ENCODE data around the gene SLAMF1.

SLAMF1 gene

DNA sequence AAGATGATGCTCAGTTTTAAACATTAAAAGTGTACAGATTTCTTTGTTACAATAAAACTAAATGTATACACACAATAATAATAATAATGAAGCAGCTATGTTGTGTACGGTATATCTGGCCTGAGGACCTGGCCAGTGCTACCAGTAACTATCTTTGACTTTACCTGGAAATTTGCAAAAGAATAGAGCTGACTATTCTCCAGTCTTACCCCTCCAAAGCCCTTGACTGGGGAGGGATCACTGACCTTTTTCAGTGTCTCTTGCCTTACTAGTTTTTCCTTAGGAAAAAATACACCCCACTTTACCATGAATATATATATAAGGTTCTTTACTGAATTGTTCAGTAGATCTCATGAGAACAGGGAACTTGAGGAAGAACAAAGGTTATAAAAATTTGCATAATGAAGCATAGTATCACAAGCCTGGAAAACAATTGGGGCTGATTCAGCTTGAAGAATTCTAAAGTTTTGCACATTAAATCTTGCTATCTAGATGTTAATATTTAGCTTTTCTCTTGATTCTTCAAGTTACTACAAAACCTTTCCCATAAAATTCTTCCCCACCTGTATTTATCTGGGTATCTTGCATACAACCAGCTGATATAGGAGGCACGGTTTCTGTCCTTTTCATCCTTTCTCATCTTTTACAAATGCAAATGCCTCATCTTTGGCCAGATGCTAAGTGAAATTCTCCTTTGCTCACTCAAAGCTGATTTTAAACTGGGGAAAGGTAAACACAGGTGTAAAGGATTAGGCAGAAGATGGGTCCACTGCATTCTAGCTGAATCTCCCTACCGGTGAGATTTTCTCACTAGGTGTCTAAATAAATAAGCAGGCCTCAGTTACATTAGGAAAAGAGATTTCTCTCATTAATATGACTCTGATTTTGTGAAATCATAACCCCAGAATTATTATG lies 25.0 kb upstream of the SLAMF1 start:
- Histone ChIP-seq H3K36me3 (ENCODE audit: low read length) (peaks cover 11% of the 10 kb centered on the region), H3K9me2 (replicated peaks; ENCODE audit: insufficient read depth, low read length) (no peaks in the 10 kb centered on the region), H3K4me3 (ENCODE audit: insufficient read depth, low read length, poor library complexity, severe bottlenecking) (no peak overlapping the region), H3K9me3 (ENCODE audit: insufficient read depth, low read length) (no peaks in the 10 kb centered on the region), H2AFZ (ENCODE audit: low read depth, low read length, severe bottlenecking) (no peak overlapping the region), H3K79me2 (ENCODE audit: insufficient read depth, low read length) (no peaks in the 10 kb centered on the region), H3K9ac (ENCODE audit: low read length) (peak overlapping the region; percentile 47), H3F3A (ENCODE audit: insufficient read depth) (peaks cover 59% of the 10 kb centered on the region), H4K20me1 (ENCODE audit: low read depth, low read length) (no peaks in the 10 kb centered on the region), H3K27me3 (ENCODE audit: low read length) (no peaks in the 10 kb centered on the region), H3K27ac (ENCODE audit: low read depth, low read length) (peak overlapping the region; percentile 95), H3K4me2 (ENCODE audit: low read depth, low read length, poor library complexity, severe bottlenecking) (peak overlapping the region; percentile 63)
- no peak for TF ChIP-seq EZH2phosphoT487 (conservative IDR thresholded peaks at IDR 0.05; ENCODE audit: low read length)
- TF ChIP-seq, protein P1, sequence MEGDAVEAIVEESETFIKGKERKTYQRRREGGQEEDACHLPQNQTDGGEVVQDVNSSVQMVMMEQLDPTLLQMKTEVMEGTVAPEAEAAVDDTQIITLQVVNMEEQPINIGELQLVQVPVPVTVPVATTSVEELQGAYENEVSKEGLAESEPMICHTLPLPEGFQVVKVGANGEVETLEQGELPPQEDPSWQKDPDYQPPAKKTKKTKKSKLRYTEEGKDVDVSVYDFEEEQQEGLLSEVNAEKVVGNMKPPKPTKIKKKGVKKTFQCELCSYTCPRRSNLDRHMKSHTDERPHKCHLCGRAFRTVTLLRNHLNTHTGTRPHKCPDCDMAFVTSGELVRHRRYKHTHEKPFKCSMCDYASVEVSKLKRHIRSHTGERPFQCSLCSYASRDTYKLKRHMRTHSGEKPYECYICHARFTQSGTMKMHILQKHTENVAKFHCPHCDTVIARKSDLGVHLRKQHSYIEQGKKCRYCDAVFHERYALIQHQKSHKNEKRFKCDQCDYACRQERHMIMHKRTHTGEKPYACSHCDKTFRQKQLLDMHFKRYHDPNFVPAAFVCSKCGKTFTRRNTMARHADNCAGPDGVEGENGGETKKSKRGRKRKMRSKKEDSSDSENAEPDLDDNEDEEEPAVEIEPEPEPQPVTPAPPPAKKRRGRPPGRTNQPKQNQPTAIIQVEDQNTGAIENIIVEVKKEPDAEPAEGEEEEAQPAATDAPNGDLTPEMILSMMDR (IDR thresholded peaks at IDR 0.05; ENCODE audit: insufficient read depth, low read length, poor library complexity, severe bottlenecking), result no peak

DNA sequence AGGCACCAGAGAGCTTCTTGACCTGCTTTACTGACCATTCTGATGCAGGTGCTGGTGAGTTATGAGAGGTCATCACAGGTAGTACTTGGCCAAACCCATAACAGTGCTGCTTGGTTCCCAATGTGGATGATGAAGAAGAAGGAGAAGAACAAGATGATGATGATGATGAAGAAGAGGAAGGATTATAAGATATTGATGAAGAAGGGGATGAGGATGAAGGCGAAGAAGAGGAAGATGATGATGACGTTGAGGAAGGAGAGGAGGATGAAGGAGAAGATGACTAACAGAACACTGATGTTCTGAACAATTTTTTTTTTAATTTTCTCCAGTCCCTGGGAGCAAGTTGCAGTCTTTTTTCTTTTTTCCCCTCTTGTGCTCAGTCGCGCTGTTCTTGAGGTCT lies 23.9 kb upstream of the SLAMF1 start:
- H3K9ac ChIP-seq (ENCODE audit: low read length), result no peak overlapping the region
- TF ChIP-seq EZH2phosphoT487 (conservative IDR thresholded peaks at IDR 0.05; ENCODE audit: low read length), result no peak
- TF ChIP-seq, protein P1 (IDR thresholded peaks at IDR 0.05; ENCODE audit: insufficient read depth, low read length, poor library complexity, severe bottlenecking), result no peak
- H3K27me3 ChIP-seq (ENCODE audit: low read length), result no peaks in the 10 kb centered on the region
- H3K9me3 ChIP-seq (ENCODE audit: insufficient read depth, low read length), result no peaks in the 10 kb centered on the region
- peaks cover 11% of the 10 kb centered on the region for H3K36me3 ChIP-seq (ENCODE audit: low read length)
- no peak overlapping the region for H2AFZ ChIP-seq (ENCODE audit: low read depth, low read length, severe bottlenecking)
- H3F3A ChIP-seq (ENCODE audit: insufficient read depth), result peaks cover 52% of the 10 kb centered on the region
- no peaks in the 10 kb centered on the region for H3K79me2 ChIP-seq (ENCODE audit: insufficient read depth, low read length)
- no peaks in the 10 kb centered on the region for H3K9me2 ChIP-seq (replicated peaks; ENCODE audit: insufficient read depth, low read length)
- no peak overlapping the region for H3K4me2 ChIP-seq (ENCODE audit: low read depth, low read length, poor library complexity, severe bottlenecking)
- H3K27ac ChIP-seq (ENCODE audit: low read depth, low read length), result no peak overlapping the region
- no peak overlapping the region for H3K4me3 ChIP-seq (ENCODE audit: insufficient read depth, low read length, poor library complexity, severe bottlenecking)
- H4K20me1 ChIP-seq (ENCODE audit: low read depth, low read length), result no peaks in the 10 kb centered on the region

DNA sequence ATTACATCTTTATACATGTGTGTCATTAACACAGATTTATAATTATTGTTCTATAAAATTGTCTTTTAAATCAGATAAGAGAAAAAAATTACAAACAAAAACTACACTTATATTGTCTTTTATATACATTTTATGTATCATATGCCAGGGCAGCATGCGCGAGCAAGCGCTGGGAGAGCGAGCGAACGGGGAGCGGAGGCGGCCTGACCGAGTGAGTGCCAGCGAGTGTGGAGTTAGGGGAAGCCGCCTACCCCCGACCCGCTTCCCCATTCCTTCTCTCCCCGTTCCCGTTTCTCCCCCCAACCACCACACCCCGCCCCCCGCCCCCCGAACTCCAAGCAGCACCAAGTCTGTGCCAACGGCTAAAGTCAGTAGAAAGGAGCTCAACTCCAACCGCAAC lies 23.0 kb upstream of the SLAMF1 start:
- TF ChIP-seq, protein P1 (IDR thresholded peaks at IDR 0.05; ENCODE audit: insufficient read depth, low read length, poor library complexity, severe bottlenecking), result no peak
- no peak for TF ChIP-seq EZH2phosphoT487 (conservative IDR thresholded peaks at IDR 0.05; ENCODE audit: low read length)
- Histone ChIP-seq H3K4me2 (ENCODE audit: low read depth, low read length, poor library complexity, severe bottlenecking) (no peak overlapping the region), H3K79me2 (ENCODE audit: insufficient read depth, low read length) (no peaks in the 10 kb centered on the region)

More for the DNA sequence above, 23.0 kb upstream of the SLAMF1 start:
- Histone ChIP-seq H3K9me2 (replicated peaks; ENCODE audit: insufficient read depth, low read length) (no peaks in the 10 kb centered on the region), H3K9me3 (ENCODE audit: insufficient read depth, low read length) (no peaks in the 10 kb centered on the region), H3K27me3 (ENCODE audit: low read length) (no peaks in the 10 kb centered on the region), H3K4me3 (ENCODE audit: insufficient read depth, low read length, poor library complexity, severe bottlenecking) (no peak overlapping the region), H4K20me1 (ENCODE audit: low read depth, low read length) (no peaks in the 10 kb centered on the region), H3K36me3 (ENCODE audit: low read length) (peaks cover 11% of the 10 kb centered on the region), H3K27ac (ENCODE audit: low read depth, low read length) (no peak overlapping the region), H2AFZ (ENCODE audit: low read depth, low read length, severe bottlenecking) (no peak overlapping the region), H3K9ac (ENCODE audit: low read length) (no peak overlapping the region), H3F3A (ENCODE audit: insufficient read depth) (peaks cover 43% of the 10 kb centered on the region)
